ENCODE data around the gene HMCES.

HMCES gene

GRCh38 chr3:129278439-129278965 is at the start of gene HMCES:
TSS of gene HMCES (plus strand) at chr3:129278870. CDS start at chr3:129279733, 863 bp downstream.
- DNase-seq (ENCODE audit: low read depth) = peak; percentile 76

GRCh38 chr3:129228891-129229585 is 49.6 kb upstream of the HMCES start:
- no peak for DNase-seq (ENCODE audit: low read depth)

- DNase-seq (ENCODE audit: low read depth) = peak; percentile 62
These were observed 48.2 kb upstream of the HMCES start for GRCh38 chr3:129230311-129231019.

- DNase-seq (ENCODE audit: low read depth) = no peak
These were observed 47.1 kb upstream of the HMCES start for GRCh38 chr3:129231331-129232119.

GRCh38 chr3:129233538-129233937 is 45.1 kb upstream of the HMCES start:
- no peak for DNase-seq (ENCODE audit: low read depth)

- no peak for DNase-seq (ENCODE audit: low read depth)
These were observed 44.2 kb upstream of the HMCES start for GRCh38 chr3:129234441-129234840.

- no peak for DNase-seq (ENCODE audit: low read depth)
These were observed 43.2 kb upstream of the HMCES start for GRCh38 chr3:129235344-129235917.

- no peak for DNase-seq (ENCODE audit: low read depth)
These were observed 39.5 kb upstream of the HMCES start for GRCh38 chr3:129238945-129239705.

- DNase-seq (ENCODE audit: low read depth) = no peak
These were observed 38.7 kb upstream of the HMCES start for GRCh38 chr3:129239991-129240390.

- no peak for DNase-seq (ENCODE audit: low read depth)
These were observed 38.2 kb upstream of the HMCES start for GRCh38 chr3:129240436-129240835.

- DNase-seq (ENCODE audit: low read depth) = no peak
These were observed 33.5 kb upstream of the HMCES start for GRCh38 chr3:129245141-129245540.

GRCh38 chr3:129245641-129246306 is 32.9 kb upstream of the HMCES start:
- peak; percentile 83 for DNase-seq (ENCODE audit: low read depth)

GRCh38 chr3:129246636-129247035 is 32.0 kb upstream of the HMCES start:
- no peak for DNase-seq (ENCODE audit: low read depth)

- DNase-seq (ENCODE audit: low read depth) = no peak
These were observed 30.2 kb upstream of the HMCES start for GRCh38 chr3:129248286-129248979.

GRCh38 chr3:129249284-129250065 is 29.2 kb upstream of the HMCES start, which contains the start of gene COPG1:
TSS of gene COPG1 (plus strand) at chr3:129249606. CDS start at chr3:129249710, 104 bp downstream.
- DNase-seq (ENCODE audit: low read depth) = peak; percentile 78

GRCh38 chr3:129252748-129253147 is 25.9 kb upstream of the HMCES start:
- DNase-seq (ENCODE audit: low read depth) = no peak

- no peak for DNase-seq (ENCODE audit: low read depth)
These were observed 24.0 kb upstream of the HMCES start for GRCh38 chr3:129254536-129255230.

GRCh38 chr3:129256270-129256669 is 22.4 kb upstream of the HMCES start:
- no peak for DNase-seq (ENCODE audit: low read depth)

GRCh38 chr3:129257609-129258008 is 21.1 kb upstream of the HMCES start:
- no peak for DNase-seq (ENCODE audit: low read depth)

Measured in GM04504 (cell line).